ENCODE data around the gene IRF1. TPM values are rescaled to one million over a fixed set of nuclear protein-coding genes. Genes with fewer than 3 reads are reported as not detected.

Gene IRF1
- total RNA-seq, 1 experiment from 2014 or later, result 30.1 TPM

DNA sequence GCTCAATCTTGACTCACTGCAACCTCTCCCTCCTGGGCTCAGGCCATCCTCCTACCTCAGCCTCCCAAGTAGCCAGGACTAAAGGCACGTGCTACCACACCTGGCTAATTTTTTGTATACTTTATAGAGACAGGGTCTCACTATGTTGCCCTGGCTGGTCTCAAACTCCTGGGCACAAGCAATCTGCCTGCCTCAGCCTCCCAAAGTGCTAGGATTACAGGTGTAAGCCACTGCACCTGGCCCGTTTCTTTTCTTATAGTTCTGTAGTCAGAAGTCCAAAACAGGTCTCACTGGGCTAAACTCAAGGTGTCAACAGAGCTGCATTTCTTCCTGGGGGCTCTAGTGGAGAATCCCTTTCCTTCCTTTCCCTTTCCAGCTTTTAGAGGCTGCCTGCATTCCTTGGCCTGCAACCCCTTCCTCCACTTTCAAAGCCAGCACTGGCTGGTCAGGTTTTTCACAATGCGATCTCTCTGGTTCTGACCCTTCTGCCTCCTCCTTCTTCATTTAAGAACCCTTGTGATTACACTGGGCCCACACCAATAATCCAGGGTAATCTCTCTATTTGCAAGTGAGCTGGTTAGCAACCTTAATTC lies 16.3 kb downstream of the IRF1 start (continued):
- TF ChIP-seq POLR2AphosphoS5 (IDR thresholded peaks at IDR 0.05; ENCODE audit: low read depth, low read length) (no peak), JUND (IDR thresholded peaks at IDR 0.05) (no peak)

DNA sequence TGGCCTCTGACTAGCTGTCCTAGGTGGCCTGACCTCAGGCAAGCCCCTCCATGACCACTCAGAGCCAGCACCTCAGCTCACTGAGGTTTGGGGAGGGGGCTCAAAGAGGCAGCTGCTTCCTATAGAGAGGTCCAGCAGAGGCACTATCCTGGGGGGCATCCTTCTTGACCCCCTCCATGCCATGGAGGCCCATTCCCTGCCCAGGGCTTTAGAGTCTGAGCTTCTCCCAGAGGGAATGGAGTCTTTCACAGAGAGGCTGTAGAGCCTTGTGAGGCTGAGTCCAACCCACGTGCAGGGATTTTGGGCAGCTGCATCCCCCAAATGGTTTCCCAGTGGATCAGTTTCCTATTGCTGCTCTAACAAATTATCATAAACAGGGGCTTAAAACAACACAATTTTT lies 16.9 kb downstream of the IRF1 start:
- no peaks in the 10 kb centered on the region for H3K36me3 ChIP-seq (ENCODE audit: control insufficient read depth in 1 of 2, insufficient read depth in 2 of 2, low read length in 2 of 2)
- H2AFZ ChIP-seq (ENCODE audit: low read depth, low read length, poor library complexity, severe bottlenecking), result no peak overlapping the region
- H3K9me3 ChIP-seq (ENCODE audit: control insufficient read depth in 1 of 2, insufficient read depth in 1 of 2, low read depth in 1 of 2, low read length in 2 of 2), result no peaks in the 10 kb centered on the region
- no peaks in the 10 kb centered on the region for H3K79me2 ChIP-seq (ENCODE audit: insufficient read depth, low read length)
- H3K27me3 ChIP-seq (ENCODE audit: insufficient read depth, low read length), result no peaks in the 10 kb centered on the region
- no peak overlapping the region for H3K9ac ChIP-seq (ENCODE audit: low read length)
- no peaks in the 10 kb centered on the region for H3K9me2 ChIP-seq (ENCODE audit: insufficient read depth)
- H3K4me3 ChIP-seq (replicated peaks in 1 of 2; ENCODE audit: low read depth in 1 of 2, low read length in 2 of 2), result no peak overlapping the region
- ATAC-seq, result no peak
- no peak for DNase-seq (ENCODE audit: low read depth, low spot score)
- H3K27ac ChIP-seq (ENCODE audit: low read depth, low read length), result no peak overlapping the region
- no peaks in the 10 kb centered on the region for H4K20me1 ChIP-seq (ENCODE audit: insufficient read depth)
- POLR2A ChIA-PET, result no interaction called here
- peaks cover 0 to 7% of the 10 kb centered on the region in 2 experiments; a peak in 1 of 4 replicates for H3K4me1 ChIP-seq (ENCODE audit: control insufficient read depth in 1 of 2, insufficient read depth in 2 of 2, low read length in 2 of 2)
- RAD21 ChIA-PET (ENCODE audit: low non-redundant PET in 1 of 2, low total read pairs in 2 of 2, uncharacterized antibody in 2 of 2, unreplicated experiment in 2 of 2), result no interaction called here
- intact Hi-C loops (cut with micrococcal nuclease), result no loop called here
- H3K4me2 ChIP-seq (ENCODE audit: low read length), result no peak overlapping the region
- BruUV-seq (replicated peaks), result no TSS peak
- CTCF ChIA-PET, result no interaction called here
- TF ChIP-seq, protein P1, sequence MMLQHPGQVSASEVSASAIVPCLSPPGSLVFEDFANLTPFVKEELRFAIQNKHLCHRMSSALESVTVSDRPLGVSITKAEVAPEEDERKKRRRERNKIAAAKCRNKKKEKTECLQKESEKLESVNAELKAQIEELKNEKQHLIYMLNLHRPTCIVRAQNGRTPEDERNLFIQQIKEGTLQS (IDR thresholded peaks at IDR 0.05), result no peak
- TF ChIP-seq EZH2phosphoT487 (IDR thresholded peaks at IDR 0.05; ENCODE audit: borderline replicate concordance) (no peak), CEBPB (IDR thresholded peaks at IDR 0.05; ENCODE audit: low read depth) (no peak), ZNF274 (IDR thresholded peaks at IDR 0.05; ENCODE audit: low read depth, low read length) (no peak), ZFX (IDR thresholded peaks at IDR 0.05) (no peak), ELF1 (IDR thresholded peaks at IDR 0.05; ENCODE audit: borderline replicate concordance, low read depth) (no peak), EGR1 (IDR thresholded peaks at IDR 0.05; ENCODE audit: low read depth) (no peak), TCF7L2 (IDR thresholded peaks at IDR 0.05; ENCODE audit: borderline replicate concordance, extremely low read depth, insufficient read depth, insufficient read length) (no peak), POLR2AphosphoS5 (IDR thresholded peaks at IDR 0.05; ENCODE audit: low read depth, low read length) (no peak), EZH2 (IDR thresholded peaks at IDR 0.05) (no peak), FOSL1 (IDR thresholded peaks at IDR 0.05; ENCODE audit: low read depth) (no peak), CBX3 (IDR thresholded peaks at IDR 0.05; ENCODE audit: low read depth) (no peak), POLR2A (IDR thresholded peaks at IDR 0.05; ENCODE audit: borderline replicate concordance, extremely low read depth, insufficient read depth, insufficient read length) (no peak), RAD21 (IDR thresholded peaks at IDR 0.05; ENCODE audit: low read depth) (no peak), JUND (IDR thresholded peaks at IDR 0.05) (no peak)
- TF ChIP-seq, protein P2, sequence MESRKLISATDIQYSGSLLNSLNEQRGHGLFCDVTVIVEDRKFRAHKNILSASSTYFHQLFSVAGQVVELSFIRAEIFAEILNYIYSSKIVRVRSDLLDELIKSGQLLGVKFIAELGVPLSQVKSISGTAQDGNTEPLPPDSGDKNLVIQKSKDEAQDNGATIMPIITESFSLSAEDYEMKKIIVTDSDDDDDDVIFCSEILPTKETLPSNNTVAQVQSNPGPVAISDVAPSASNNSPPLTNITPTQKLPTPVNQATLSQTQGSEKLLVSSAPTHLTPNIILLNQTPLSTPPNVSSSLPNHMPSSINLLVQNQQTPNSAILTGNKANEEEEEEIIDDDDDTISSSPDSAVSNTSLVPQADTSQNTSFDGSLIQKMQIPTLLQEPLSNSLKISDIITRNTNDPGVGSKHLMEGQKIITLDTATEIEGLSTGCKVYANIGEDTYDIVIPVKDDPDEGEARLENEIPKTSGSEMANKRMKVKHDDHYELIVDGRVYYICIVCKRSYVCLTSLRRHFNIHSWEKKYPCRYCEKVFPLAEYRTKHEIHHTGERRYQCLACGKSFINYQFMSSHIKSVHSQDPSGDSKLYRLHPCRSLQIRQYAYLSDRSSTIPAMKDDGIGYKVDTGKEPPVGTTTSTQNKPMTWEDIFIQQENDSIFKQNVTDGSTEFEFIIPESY (IDR thresholded peaks at IDR 0.05; ENCODE audit: extremely low read depth, insufficient replicate concordance, low read length), result no peak
- TF ChIP-seq, protein P3, sequence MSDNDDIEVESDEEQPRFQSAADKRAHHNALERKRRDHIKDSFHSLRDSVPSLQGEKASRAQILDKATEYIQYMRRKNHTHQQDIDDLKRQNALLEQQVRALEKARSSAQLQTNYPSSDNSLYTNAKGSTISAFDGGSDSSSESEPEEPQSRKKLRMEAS (IDR thresholded peaks at IDR 0.05), result no peak
- TF ChIP-seq, protein P4, sequence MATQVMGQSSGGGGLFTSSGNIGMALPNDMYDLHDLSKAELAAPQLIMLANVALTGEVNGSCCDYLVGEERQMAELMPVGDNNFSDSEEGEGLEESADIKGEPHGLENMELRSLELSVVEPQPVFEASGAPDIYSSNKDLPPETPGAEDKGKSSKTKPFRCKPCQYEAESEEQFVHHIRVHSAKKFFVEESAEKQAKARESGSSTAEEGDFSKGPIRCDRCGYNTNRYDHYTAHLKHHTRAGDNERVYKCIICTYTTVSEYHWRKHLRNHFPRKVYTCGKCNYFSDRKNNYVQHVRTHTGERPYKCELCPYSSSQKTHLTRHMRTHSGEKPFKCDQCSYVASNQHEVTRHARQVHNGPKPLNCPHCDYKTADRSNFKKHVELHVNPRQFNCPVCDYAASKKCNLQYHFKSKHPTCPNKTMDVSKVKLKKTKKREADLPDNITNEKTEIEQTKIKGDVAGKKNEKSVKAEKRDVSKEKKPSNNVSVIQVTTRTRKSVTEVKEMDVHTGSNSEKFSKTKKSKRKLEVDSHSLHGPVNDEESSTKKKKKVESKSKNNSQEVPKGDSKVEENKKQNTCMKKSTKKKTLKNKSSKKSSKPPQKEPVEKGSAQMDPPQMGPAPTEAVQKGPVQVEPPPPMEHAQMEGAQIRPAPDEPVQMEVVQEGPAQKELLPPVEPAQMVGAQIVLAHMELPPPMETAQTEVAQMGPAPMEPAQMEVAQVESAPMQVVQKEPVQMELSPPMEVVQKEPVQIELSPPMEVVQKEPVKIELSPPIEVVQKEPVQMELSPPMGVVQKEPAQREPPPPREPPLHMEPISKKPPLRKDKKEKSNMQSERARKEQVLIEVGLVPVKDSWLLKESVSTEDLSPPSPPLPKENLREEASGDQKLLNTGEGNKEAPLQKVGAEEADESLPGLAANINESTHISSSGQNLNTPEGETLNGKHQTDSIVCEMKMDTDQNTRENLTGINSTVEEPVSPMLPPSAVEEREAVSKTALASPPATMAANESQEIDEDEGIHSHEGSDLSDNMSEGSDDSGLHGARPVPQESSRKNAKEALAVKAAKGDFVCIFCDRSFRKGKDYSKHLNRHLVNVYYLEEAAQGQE (IDR thresholded peaks at IDR 0.05; ENCODE audit: low read depth), result no peak
- TF ChIP-seq, protein P5, sequence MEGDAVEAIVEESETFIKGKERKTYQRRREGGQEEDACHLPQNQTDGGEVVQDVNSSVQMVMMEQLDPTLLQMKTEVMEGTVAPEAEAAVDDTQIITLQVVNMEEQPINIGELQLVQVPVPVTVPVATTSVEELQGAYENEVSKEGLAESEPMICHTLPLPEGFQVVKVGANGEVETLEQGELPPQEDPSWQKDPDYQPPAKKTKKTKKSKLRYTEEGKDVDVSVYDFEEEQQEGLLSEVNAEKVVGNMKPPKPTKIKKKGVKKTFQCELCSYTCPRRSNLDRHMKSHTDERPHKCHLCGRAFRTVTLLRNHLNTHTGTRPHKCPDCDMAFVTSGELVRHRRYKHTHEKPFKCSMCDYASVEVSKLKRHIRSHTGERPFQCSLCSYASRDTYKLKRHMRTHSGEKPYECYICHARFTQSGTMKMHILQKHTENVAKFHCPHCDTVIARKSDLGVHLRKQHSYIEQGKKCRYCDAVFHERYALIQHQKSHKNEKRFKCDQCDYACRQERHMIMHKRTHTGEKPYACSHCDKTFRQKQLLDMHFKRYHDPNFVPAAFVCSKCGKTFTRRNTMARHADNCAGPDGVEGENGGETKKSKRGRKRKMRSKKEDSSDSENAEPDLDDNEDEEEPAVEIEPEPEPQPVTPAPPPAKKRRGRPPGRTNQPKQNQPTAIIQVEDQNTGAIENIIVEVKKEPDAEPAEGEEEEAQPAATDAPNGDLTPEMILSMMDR (IDR thresholded peaks at IDR 0.05 in 2 of 3, conservative IDR thresholded peaks at IDR 0.05 in 1 of 3; ENCODE audit: borderline replicate concordance in 1 of 3, insufficient read depth in 1 of 3, low read depth in 2 of 3, low read length in 2 of 3), result no peak

All from HCT116 (cell line).